Measurements from ENCODE around the gene OR52B4. TPM values are rescaled to one million over a fixed set of nuclear protein-coding genes. Genes with fewer than 3 reads are reported as not detected.
"Not testable (repeated sequence)": the region's sequence is repeated elsewhere in the genome, so short reads cannot be mapped to it uniquely, and the experiment has no call there.

OR52B4 gene
- total and polyA plus RNA-seq, 4 donors: not detected

GRCh38 chr11:4334356-4334755 lies 33.8 kb downstream of the OR52B4 start:
- not testable (repeated sequence) for H3K27ac ChIP-seq (ENCODE audit: low read depth in 1 of 2, low read length in 2 of 2); DNase-seq (ENCODE audit: low spot score); H3K4me1 ChIP-seq (ENCODE audit: control insufficient read depth in 4 of 4, insufficient read depth in 4 of 4, low read length in 3 of 4); H3K36me3 ChIP-seq (ENCODE audit: control insufficient read depth in 4 of 4, insufficient read depth in 3 of 4, low read depth in 1 of 4, low read length in 3 of 4); H3K9me3 ChIP-seq (ENCODE audit: control insufficient read depth in 4 of 4, low read length in 3 of 4); H3K9ac ChIP-seq (ENCODE audit: low read depth in 1 of 2, low read length in 2 of 2); H3K27me3 ChIP-seq (ENCODE audit: control insufficient read depth in 4 of 4, insufficient read depth in 4 of 4, low read length in 3 of 4); H3K4me3 ChIP-seq (ENCODE audit: low read depth in 1 of 3, low read length in 3 of 3)
- WGBS: 95% methylated on average over 24 of the region's 28 CpGs

Other genes with a start within 250 kb of the OR52B4 start
- gene TRIM21, start 25.3 kb upstream of the OR52B4 start, total RNA-seq: 10 to 100 TPM; 11.5 to 14.9 TPM
- 10 to 100 TPM in 1 of 2 donors, 1 to 10 TPM in 1; 8.0 to 13.4 TPM for gene TRIM21, start 25.3 kb upstream of the OR52B4 start, polyA plus RNA-seq
- gene OR52K2, start 80.9 kb upstream of the OR52B4 start, total RNA-seq: not detected
- under 1 TPM in 1 of 2 donors, not detected in 1; 0.15 TPM for gene OR52K2, start 80.9 kb upstream of the OR52B4 start, polyA plus RNA-seq
- under 1 TPM in 1 of 2 donors, not detected in 1; under 0.01 TPM for gene OR52K1, start 114.3 kb upstream of the OR52B4 start, total RNA-seq
- not detected for gene OR52K1, start 114.3 kb upstream of the OR52B4 start, polyA plus RNA-seq
- not detected for gene OR52M1, start 176.8 kb upstream of the OR52B4 start, total RNA-seq
- not detected for gene OR52M1, start 176.8 kb upstream of the OR52B4 start, polyA plus RNA-seq
- gene OR52I2, start 213.4 kb upstream of the OR52B4 start, total RNA-seq: under 1 TPM in 1 of 2 donors, not detected in 1; under 0.01 TPM
- gene OR52I2, start 213.4 kb upstream of the OR52B4 start, polyA plus RNA-seq: not detected
- not detected for gene OR52I1, start 225.7 kb upstream of the OR52B4 start, total RNA-seq
- not detected for gene OR52I1, start 225.7 kb upstream of the OR52B4 start, polyA plus RNA-seq
- gene TRIM68, start 239.8 kb upstream of the OR52B4 start, total RNA-seq: 10 to 100 TPM in 1 of 2 donors, 1 to 10 TPM in 1; 4.9 to 11.2 TPM
- gene TRIM68, start 239.8 kb upstream of the OR52B4 start, polyA plus RNA-seq: 1 to 10 TPM; 2.6 to 6.0 TPM